ENCODE data around the gene RABGAP1L.

GRCh38 chr1:174931214-174931613 is 771.9 kb downstream of the RABGAP1L start:
- TF ChIP-seq YY1 (IDR thresholded peaks at IDR 0.05; ENCODE audit: insufficient read depth, insufficient read length) (no peak), SUZ12 (IDR thresholded peaks at IDR 0.05; ENCODE audit: extremely low read depth, insufficient read depth, insufficient read length) (no peak)

Data from NT2/D1 (cell line).